HG03571 (cell line): ENCODE results near the gene SLC13A5.

Experiments used
- ATAC-seq: cut with Tn5 transposase; IDR thresholded peaks from one replicate; pipeline ENCODE4 v1.9.1; 2021; ENCODE audit not compliant: unreplicated experiment

SLC13A5 gene

DNA sequence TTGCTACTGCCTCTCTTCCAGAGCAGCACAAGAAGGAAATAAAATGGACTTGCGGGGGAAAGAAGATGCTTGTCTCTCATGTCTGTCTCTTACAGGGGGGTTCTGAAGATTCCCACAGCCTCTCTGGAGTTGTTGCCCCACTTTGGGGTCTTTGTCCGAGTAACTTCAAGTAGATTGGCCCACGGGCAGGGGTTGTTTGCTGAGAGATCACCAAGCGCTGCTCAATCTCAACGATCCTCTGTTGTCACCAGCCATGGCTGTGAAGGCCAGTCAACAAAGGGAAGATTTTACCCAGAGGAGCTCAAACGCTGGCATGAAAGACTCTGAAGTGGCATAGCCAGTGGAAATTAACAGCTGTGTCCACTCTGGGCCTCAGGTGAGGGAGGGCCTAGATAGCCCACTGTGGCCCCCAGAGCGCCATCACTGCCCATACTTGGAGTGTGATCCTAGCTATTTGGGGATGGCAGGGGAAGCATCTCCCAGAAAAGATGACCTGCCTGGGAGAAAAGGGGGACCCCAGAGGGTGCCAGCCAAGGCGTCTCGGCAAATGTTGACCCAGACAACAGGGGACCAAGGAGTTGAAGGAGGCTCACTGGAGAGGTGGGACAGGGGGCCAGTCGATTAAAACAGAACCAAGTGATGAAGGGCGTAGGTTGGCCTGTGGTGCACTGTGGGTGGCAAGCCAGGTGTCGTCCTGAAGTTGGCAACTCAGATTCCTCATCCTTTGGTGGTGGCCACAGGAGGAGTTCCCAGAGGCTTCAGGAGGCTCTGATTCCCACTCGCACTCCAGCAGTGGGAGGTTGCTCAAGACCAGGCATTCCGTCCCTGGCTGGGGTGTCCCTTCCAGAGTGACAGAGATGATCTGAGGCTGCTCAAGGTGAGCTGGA, 28.0 kb downstream of the SLC13A5 start:
- ATAC-seq = no peak

DNA sequence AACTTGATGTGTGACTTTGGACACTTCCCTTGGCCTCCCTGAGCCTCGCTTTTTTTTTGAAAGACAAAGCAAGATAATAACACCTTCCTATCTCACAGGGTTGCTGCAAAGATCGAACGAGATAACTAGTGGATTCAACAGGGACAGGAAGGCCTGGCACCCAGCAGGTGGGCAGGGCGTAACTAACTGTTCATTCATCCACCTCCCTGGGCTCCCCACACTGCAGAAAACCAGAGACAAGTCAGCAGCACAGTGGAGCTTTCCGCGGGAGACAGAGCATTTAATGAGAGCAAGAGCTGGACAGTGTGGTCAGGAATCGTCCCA, 28.7 kb downstream of the SLC13A5 start:
- no peak for ATAC-seq

DNA sequence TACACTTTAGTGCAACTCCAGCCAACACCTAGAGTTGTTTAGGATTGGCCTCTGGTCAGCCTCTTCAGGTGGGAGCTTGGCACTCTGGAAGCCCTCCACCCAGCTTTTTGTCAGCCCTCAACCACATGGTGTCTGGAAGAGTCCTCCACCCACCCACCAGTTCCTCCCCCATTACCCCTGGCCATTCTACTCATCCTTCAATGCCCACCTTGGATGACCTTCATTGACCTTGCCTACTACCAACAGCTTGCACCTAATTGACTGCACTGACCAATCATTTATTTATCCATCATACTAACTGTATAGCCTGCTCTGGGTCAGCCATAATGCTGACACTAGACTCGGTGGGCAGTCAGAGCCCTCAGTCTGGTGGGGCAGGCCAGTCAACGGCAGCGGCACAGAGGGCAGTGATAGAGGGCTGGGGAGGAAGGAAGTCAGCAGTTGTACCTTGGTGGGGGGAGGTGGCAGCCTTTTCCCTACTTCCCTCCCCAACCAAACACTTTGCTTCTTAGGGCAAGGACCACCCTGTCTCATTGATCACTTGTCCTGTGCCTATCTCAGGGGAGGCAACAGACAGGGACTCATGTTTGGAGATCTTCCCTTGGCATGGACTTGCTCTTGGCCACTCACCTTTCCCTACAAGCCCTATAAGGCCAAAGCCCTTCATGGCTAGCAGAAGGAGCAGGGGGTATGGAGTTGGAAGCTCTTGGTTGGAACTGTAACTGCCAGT, 29.3 kb downstream of the SLC13A5 start:
- ATAC-seq = no peak

DNA sequence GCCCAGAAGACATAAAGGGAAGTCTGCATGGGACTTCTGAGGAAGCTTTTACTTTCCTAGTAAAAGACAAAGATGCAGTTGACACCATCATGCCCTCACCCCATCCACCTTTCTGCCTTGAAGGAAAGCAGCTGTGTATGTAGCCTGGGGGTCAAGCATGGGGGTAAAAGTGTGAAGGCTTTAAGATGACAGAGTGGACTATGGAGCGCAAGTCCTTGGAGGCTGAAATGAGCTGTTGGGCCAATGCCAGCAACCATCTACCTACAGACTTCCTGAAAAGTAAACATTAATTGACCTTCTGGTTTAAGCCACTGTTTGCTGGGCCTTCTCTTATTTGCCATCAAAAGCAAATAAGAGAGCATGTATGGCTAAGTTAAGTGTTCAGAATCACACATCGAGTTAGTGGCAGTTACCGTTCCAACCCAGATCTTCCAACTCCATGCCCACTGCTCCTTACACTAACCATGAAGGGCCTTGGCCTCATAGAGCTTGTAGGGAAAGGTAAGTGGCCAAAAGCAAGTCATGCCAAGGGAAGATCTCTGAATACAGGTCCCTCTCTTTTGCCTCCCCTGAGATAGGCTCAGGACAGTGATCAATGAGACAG, 30.0 kb downstream of the SLC13A5 start:
- ATAC-seq = no peak

DNA sequence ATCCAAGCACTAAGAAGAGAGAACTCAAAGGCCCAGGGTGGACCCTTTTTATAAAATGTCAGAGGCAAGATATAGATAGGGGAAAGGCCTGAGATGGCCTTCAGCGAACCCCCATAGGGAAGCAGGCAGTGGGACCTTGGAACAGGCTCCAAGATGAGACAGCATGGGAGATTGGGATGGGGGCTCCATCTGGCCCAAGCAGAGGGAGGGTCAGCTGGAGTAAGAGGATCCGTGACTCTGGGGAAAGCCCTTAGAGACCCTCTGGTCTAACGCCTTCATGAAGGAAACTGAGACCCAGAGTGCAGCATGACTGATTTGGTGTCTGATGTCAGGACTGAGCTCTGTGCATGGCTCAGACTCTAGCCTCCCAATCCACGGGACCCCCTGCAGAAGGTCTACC, 30.8 kb downstream of the SLC13A5 start:
- no peak for ATAC-seq

DNA sequence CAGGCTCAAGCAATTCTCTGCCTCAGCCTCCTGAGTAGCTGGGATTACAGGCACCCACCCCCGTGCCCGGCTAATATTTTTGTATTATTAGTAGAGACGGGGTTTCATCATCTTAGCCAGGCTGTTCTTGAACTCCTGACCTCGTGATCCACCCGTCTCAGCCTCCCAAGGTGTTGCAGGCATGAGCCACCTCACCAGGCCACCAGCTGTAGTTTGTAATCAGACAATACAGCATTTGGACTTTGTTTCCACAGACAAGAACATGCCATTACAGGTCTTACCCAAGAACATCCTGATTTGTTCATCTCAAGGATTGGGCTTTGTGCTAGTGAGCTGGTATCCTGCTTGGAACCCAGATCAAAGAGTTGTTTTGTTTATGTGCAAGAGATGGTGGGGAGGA, 31.5 kb downstream of the SLC13A5 start:
- ATAC-seq = no peak

DNA sequence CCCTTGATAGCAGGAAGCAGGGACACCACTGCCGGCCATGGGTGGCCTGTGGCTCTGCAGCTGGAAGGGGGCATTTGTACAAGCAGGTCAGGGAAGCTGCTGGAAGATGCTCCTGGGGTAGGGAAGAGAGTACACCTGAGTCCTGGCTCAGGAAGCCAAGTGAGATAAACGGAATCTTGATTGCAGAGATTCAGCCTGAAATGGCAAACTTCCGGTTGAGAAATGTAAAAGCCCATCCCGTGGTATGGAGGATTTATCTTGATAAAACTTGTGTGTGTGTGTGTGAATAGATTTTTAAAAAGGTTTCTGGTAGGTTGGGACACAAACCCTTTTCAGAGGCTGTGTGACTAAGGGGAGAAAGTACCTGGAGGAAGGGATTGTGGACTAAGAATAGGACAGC, 32.0 kb downstream of the SLC13A5 start:
- ATAC-seq = no peak

DNA sequence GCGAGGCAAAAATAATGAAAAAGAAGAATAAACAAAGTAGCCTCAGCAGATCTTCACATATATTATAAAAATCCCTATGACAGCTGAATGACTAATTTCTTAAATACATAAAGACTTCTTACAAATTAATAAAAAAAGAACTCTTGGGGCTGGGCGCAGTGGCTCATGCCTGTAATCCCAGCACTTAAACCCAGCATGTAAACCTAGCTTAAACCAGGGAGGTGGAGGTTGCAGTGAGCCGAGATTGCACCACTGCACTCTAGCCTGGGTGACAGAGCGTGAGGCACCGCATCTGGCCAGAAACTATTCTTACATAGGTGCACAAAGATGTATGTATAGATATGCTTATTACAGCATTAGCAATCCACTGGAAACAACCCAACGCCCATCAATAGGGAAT, 33.9 kb downstream of the SLC13A5 start:
- ATAC-seq = no peak

DNA sequence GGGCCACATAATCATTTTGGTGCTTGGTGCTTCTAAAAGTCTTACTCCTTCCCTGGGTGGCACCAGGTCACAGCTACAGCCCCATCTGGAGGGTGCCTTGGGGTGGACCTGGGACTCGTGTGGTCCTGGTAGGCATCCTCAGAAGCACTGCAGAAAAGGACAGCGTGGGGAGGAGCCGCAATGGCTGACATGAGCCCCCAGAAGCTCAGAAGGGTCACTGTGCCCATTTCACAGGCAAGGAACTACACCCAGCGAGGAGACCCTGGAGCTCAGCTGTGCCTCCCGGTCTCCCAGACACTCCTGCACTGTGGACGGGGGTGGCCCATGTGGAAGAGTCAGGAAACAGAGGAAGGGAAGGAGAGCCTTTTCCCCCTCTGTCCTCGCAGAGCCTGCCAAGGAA, 35.2 kb downstream of the SLC13A5 start:
- ATAC-seq = no peak

DNA sequence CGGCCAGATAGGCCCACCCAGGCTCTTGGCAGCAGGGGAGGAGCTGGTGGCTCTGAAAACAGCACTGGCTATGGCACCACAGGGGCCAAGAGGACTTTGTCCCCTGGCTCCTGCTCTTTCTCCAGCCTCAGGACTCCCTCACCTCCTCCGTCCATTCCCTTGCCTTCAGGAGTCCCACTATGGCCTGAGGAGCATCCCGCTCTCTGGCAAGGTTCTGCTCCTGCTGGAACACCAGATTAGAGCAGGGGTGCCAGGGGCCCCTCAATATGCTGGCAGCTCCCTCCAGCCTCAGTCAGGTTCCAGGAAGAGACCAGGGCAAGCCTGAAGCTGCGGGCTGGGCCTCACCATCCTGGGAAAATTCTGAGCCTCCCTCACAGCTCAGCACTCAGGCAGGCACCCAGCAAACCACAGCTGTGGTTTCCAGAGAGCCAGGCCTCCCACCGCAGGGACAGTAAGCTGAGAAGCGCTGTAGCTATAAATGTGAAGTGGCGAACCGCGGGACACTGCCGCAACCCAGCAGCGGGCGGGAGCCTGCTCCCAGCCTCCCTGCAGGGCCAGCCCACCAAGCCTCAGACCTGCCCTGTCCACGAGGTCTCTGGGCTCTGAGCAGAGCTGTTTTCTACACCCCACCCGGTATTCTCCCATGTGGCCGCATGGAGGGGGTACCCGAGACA, 35.9 kb downstream of the SLC13A5 start:
- ATAC-seq = no peak

DNA sequence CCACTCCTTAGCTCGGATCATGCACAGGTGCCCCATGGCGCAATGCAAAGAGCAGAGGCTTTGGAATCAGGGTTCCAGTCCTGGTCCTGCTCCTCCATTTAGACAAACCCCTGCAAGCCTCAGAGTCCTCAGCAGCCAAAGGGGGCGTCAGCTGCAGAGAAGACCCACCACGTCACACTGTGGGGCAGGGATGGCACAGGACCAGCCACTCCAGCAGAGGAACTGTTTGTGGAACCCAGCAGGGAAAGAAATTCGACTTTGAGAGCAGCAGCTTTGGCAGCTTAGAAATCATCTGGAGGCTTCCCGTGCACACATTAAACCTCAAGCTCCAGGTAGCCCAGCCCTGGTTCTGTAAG, 36.4 kb downstream of the SLC13A5 start:
- no peak for ATAC-seq

DNA sequence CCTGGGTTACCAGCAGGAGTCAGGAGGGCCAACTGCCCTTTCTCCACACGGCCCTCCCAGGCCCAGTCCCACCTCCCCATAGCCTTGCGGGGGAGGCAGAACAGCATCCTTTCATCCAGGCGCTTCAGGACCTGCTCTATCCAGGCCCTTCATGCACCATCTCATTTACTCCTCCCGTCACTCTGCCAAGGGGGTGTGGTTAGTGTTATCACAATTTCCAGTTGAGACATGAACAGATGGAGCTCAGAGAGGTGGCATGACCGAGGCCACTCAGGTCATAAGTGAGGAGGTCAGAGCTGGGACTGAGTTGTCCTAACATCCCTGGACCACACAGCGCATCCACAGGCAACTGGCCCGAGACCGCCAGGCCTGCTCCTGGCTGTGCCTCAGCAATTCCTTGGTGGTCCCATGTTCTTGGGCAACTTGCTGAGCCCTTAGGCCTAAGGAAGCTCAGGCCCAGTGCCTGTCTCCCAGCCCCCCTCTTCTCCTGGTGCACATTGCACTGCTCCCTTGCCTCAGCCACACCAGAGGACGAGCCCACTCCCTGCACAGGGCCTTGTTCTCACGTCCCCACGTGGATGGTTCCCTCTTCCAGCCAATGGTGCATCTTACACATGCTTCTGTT, 37.9 kb downstream of the SLC13A5 start:
- no peak for ATAC-seq

DNA sequence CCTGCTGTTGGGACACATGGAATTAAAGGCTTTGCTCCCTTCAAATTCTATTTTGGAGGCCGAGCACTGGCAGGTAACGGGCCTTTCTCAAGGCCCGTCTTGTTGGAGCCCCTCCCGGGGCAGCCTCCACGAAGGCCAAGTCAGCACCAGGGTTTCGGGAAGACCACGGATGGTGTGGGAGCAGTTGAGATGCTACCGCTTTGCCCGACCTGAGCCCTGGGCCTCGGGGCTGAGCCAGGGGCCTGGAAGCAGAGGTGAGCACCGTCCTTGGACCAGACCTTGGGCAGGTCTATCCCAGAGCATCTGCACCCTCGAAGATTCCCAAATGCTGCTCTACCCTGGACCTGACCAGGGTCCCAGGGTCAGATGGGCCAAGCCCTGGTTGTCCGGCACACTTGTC, 38.6 kb downstream of the SLC13A5 start:
- ATAC-seq = no peak

DNA sequence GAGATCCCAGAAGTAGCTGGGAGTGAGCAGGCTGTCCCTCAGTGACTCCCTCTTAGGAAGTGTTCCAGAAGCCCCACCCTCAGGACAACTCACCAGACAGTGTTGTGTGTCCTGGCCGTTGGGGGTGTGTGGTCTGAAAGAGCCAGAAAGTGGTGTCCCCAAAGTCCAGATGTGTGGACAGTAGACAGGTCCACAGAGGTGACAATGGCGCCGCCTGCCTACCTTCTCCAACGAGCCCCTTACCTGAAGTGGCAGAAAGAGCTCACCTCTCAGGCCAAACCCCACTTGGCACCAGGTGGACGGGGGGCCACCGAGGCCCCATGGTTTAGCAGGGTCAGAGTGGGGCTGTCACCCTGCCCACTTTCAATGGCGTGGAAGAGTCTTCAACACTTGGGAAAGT, 41.7 kb downstream of the SLC13A5 start:
- no peak for ATAC-seq

DNA sequence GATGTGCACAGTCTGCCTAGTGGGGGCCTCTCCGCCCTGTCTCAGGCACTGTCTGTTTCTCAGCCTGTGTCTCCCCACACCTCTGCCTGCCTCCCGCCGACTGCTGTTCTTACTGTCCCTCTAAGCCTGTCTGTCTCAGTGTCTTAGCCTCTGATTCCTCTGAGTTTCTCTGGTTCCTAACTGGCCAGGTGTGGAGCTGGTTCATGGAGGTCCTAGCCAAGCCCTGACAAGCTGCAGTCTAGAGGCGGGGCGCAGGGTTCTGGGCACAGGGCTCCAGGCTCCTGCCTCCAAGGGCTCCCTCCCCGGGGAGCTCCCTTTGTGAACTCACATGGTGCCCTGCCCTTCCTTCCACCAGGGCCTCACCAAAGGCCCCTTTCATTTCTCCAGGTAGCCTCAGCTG, 42.2 kb downstream of the SLC13A5 start:
- no peak for ATAC-seq

DNA sequence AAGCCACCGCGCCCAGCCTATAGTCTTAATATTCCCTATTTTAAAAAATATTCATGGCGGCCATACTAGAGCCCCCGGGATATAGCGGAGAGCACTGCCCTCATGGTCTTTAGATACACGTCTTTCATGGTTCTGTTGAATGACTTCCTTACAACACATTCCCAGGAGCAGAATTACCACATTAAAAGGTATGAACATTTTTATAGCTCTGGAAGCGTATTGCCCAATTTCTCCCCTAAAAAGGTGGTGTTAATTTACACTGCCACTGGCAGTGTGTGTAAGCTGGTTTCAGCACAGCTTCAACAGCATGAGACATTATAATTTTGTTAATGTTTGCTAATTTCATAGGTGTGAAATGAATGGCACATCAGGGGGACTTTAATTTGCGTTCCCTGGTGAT, 42.6 kb downstream of the SLC13A5 start:
- no peak for ATAC-seq

DNA sequence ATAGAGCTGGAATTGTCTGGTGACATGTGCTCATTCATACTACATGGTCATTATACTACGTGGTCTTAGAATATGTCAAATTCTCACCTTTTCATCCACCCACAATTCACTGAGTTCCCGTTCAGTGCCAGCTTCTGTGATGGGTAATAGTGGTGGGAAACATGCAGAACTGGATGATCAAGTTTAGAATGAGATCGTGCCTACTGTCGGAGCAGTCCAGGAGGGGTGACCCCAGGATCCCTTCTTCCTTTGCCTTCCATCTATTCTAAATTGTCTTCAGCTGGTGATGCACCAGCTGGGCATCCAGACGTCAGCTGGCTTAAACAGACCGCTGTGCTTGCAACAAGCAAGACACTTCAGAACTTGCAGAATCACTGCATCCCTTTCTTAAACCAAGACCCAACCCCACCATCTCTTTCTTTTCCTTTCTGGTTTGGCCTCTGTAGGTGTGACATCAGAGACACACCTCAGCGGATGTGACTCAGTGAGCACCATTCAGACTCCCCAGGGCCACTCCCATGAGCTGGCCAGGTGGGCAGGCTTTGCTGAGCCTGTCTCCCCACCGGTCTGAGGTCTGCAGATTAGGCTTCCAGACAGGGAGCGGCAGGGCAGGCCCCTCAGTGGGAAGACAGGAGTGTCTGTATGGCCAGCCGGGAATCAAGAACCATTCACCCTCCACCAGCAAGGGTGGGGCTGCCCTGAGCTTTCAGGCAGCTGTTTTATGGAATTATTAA, 43.5 kb downstream of the SLC13A5 start:
- no peak for ATAC-seq

DNA sequence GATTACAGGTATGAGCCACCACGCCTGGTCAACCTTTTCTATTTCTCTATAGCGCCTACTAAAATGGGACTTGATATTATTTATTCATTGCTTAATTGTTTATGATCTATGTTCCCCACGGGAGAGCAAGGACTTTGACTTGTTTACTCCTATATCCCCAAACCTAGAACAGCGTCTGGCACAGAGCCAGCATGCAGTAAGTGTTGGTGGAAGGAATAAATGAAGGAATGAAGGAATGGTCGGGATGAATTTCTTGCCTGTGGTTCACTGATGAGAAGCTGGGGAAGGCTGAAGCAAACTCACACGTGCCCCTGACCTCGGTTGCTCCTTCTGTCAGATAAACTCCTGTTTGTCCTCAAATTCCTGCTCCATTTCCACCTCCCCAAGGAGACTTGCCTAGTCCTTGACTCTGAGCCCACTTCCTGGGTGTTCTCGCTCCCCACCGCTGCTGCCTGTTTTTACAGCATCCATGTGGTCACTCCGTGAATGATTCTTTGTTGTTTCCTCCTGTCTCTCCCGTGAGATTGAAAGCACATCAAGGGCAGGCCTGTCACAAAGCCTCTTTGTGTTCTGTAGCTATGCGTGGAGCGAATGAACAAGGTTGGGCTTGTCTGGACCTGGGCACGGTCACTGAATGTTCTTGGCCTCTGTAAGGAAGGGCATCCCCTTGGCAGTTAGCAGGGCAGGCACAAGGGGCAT, 44.3 kb downstream of the SLC13A5 start:
- ATAC-seq = no peak

DNA sequence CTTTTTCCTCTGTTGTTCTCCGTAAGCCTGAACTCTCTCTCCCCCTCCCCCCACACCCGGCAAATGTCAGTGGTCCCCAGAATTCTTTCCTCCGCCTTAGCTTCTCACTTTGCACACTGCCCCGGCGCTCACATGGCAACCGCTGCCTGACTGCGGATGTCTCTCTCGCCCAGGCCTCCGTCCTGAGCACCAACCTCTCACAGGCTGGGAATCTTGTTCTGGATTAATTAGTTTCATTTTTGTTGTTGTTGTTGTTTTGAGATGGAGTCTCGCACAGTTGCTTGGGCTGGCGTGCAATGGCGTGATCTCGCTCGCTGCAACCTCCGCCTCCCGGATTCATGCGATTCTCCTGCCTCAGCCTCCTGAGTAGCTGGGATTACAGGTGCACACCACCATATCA, 45.0 kb downstream of the SLC13A5 start:
- ATAC-seq = no peak

DNA sequence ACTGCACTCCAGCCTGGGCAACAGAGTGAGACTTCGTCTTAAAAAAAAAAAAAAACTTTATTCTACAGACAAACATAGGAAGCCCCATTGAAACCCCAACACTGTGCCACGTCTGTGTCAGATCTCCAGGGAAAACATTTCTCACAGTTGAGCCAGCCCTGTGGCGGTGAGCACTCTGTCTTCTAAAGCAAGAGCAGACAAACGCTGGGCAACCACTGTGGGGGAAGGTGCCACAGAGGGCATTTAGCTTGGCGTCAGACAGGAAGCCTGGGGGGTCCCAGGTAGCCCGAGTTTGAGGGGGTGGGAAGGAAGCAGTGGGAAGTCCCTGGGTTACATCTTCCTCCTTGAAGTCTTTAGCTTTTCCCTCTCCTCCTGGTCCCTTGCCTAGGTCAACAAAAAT, 45.7 kb downstream of the SLC13A5 start:
- ATAC-seq = no peak
